Cardiac septum (tissue), 1 donor: Measurements from ENCODE around the gene NSMCE1. TPM values are rescaled to one million over a fixed set of nuclear protein-coding genes. Genes with fewer than 3 reads are reported as not detected.

Experiments used
- DNase-seq: peaks from one replicate; pipeline ENCODE4 v3.0.0-alpha.2; 2020; ENCODE audit warnings: low spot score
- intact Hi-C: fragments of 100-400 bp; cut with DNase I; formaldehyde crosslinking; loops from one replicate; pipeline ENCODE4 v1.14.0; 2022
- total RNA-seq: library from RNA; stranded (reverse); fragmentation: NEBNext Ultra II Directional; extraction: Animal tissue kit (Norgen Biotek cat#: 25700); gene quantifications from one replicate; pipeline ENCODE4 v1.2.1, GENCODE V29; 2021
- donor health status: DM: no; HTN: no; CAD: no.

NSMCE1 gene
- total RNA-seq, 1 donor from 2014 or later: 27.2 TPM

- intact Hi-C loops: loop anchor here (2.0 to 5.0 kb wide), 4 partner anchors 58 to 221 kb away; partner anchors contain the start of gene IL4R
- no peak for DNase-seq
These were observed 31.8 kb downstream of the NSMCE1 start for GRCh38 chr16:27236635-27237218.

GRCh38 chr16:27235938-27236245 is 32.7 kb downstream of the NSMCE1 start:
- no peak for DNase-seq
- intact Hi-C loops: loop anchor here (2.0 to 5.0 kb wide), 5 partner anchors 57 to 221 kb away; partner anchors contain the start of gene IL4R

GRCh38 chr16:27235055-27235937 is 33.3 kb downstream of the NSMCE1 start:
- peak; percentile 94 for DNase-seq
- intact Hi-C loops: loop anchor here (2.0 to 5.0 kb wide), 4 partner anchors 77 to 222 kb away; partner anchors contain the start of gene IL4R

GRCh38 chr16:27234603-27235002 is 34.0 kb downstream of the NSMCE1 start:
- intact Hi-C loops: loop anchor here (2.0 to 5.0 kb wide), 4 partner anchors 78 to 223 kb away; partner anchors contain the start of gene IL4R
- DNase-seq: no peak

GRCh38 chr16:27234171-27234570 is 34.4 kb downstream of the NSMCE1 start:
- intact Hi-C loops: loop anchor here (2.0 kb wide), 1 partner anchor 135 kb away; no protein-coding TSS in a partner anchor
- DNase-seq: no peak

GRCh38 chr16:27233731-27234130 is 34.8 kb downstream of the NSMCE1 start:
- intact Hi-C loops: loop anchor here (2.0 kb wide), 1 partner anchor 135 kb away; no protein-coding TSS in a partner anchor
- DNase-seq: no peak

GRCh38 chr16:27232901-27233625 is 35.5 kb downstream of the NSMCE1 start:
- peak; percentile 33 for DNase-seq
- intact Hi-C loops: no loop called here

- DNase-seq: peak; percentile 66
- intact Hi-C loops: no loop called here
These were observed 36.3 kb downstream of the NSMCE1 start for GRCh38 chr16:27232061-27232900.

GRCh38 chr16:27231692-27232060 is 36.9 kb downstream of the NSMCE1 start:
- DNase-seq: no peak
- intact Hi-C loops: no loop called here

- no peak for DNase-seq
These were observed 38.0 kb downstream of the NSMCE1 start for GRCh38 chr16:27230562-27231001.

GRCh38 chr16:27229891-27230470 is 38.6 kb downstream of the NSMCE1 start:
- peak; percentile 41 for DNase-seq
- intact Hi-C loops: no loop called here

More at GRCh38 chr16:27230562-27231001, 38.0 kb downstream of the NSMCE1 start:
- intact Hi-C loops: no loop called here

GRCh38 chr16:27228621-27229501 is 39.7 kb downstream of the NSMCE1 start:
- intact Hi-C loops: no loop called here

GRCh38 chr16:27228045-27228444 is 40.5 kb downstream of the NSMCE1 start:
- DNase-seq: no peak
- intact Hi-C loops: no loop called here

More at GRCh38 chr16:27228621-27229501, 39.7 kb downstream of the NSMCE1 start:
- peak; percentile 73 for DNase-seq

GRCh38 chr16:27226976-27227705 is 41.4 kb downstream of the NSMCE1 start:
- no peak for DNase-seq
- intact Hi-C loops: no loop called here

GRCh38 chr16:27226476-27226875 is 42.1 kb downstream of the NSMCE1 start:
- no peak for DNase-seq
- intact Hi-C loops: no loop called here

GRCh38 chr16:27225536-27226360 is 42.8 kb downstream of the NSMCE1 start:
- intact Hi-C loops: no loop called here
- DNase-seq: no peak
